SU-DHL-6 (cell line): ENCODE measurements around the gene KLHDC9.
"Not testable (repeated sequence)": the region's sequence is repeated elsewhere in the genome, so short reads cannot be mapped to it uniquely, and the experiment has no call there.

Experiments used
- CTCF ChIP-seq: fragments of 200-600 bp; sonication (generic); IDR thresholded peaks from one replicate; pipeline ENCODE4 v1.5.1; 2017; ENCODE audit warnings: antibody characterized with exemption, mild to moderate bottlenecking, low read length, moderate library complexity; ENCODE audit not compliant: insufficient read depth, poor library complexity, severe bottlenecking
- EZH2phosphoT487 ChIP-seq: fragments of 200-600 bp; sonication (generic), shearing (Covaris generic); conservative IDR thresholded peaks from 2 replicates; pipeline ENCODE4 v1.6.1; 2018; ENCODE audit warnings: mild to moderate bottlenecking, antibody characterized with exemption, low read length, moderate library complexity, mixed read lengths

- TF ChIP-seq CTCF, EZH2phosphoT487: not testable (repeated sequence)
Measured at GRCh38 chr1:161115961-161116360, 17.8 kb downstream of the KLHDC9 start.
